Fibroblast of villous mesenchyme (primary cell): ENCODE data around the gene HMCN1. TPM values are rescaled to one million over a fixed set of nuclear protein-coding genes. Genes with fewer than 3 reads are reported as not detected.

Experiments
- DNase-seq: peaks from one replicate; pipeline ENCODE4 v3.0.0-alpha.2; 2010; ENCODE audit warnings: low read depth
- H3K4me3 ChIP-seq: 2 replicates; pipeline ENCODE4 v1.5.1; 2011; ENCODE audit warnings: low read depth, mild to moderate bottlenecking, low read length
- CTCF ChIP-seq: IDR thresholded peaks from 2 replicates; pipeline ENCODE4 v1.5.1; 2012; ENCODE audit warnings: low read depth, mild to moderate bottlenecking, low read length; ENCODE audit not compliant: insufficient read depth
- total RNA-seq: library from RNA; depleted of rRNA; stranded (reverse); fragments of >200 nt; gene quantifications from 2 replicates; pipeline ENCODE4 v1.2.3, GENCODE V29; 2012

The HMCN1 gene
- total RNA-seq, 1 donor: 5.2 TPM

DNA sequence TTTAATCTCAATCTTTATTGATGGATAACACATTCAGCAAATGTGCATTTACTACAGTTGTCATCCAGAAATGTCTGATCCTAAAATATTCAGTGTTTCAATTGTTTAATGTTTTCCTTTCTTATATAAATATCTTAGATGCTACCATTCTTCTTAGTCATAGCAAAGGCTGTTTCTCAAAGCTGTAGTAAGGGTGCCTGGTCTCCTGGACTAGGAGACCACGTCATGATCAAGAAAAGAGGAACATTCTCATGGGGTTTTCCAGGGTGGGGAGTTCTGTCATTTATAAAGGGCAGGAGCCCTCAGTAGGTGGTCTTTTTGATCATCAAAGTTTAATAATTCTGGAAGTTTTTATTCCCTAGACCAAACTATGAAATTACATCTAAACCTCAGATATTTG lies 292.8 kb downstream of the HMCN1 start:
- DNase-seq: no peak
- H3K4me3 ChIP-seq: no peak overlapping the region
- no peak for TF ChIP-seq CTCF

- TF ChIP-seq CTCF: no peak
- no peak overlapping the region for H3K4me3 ChIP-seq
- no peak for DNase-seq
These were observed 293.4 kb downstream of the HMCN1 start for GRCh38 chr1:186027621-186028020.

DNA sequence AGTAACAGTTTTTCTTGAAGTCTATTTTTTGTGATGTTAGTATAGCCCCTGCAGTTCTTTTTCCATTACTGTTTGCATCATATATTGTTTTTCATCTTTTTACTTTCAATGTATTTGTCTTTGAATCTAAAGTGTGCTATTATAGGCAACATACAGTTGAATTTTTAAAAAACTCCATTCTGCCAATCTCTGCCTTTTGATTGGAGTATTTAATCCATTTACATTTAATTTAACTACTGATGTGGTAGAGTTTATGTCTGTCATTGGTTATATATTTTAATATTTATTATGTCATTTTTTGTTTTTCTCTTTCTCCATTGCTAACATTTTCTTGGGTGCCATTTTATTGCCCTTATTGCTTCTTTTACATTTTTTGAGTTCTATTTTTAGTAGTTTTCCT lies 296.3 kb downstream of the HMCN1 start:
- DNase-seq: no peak
- no peak for TF ChIP-seq CTCF
- H3K4me3 ChIP-seq: no peak overlapping the region

- TF ChIP-seq CTCF: no peak
- peak; percentile 63 for DNase-seq
- no peak overlapping the region for H3K4me3 ChIP-seq
These were observed 299.7 kb downstream of the HMCN1 start for GRCh38 chr1:186033847-186034271.

DNA sequence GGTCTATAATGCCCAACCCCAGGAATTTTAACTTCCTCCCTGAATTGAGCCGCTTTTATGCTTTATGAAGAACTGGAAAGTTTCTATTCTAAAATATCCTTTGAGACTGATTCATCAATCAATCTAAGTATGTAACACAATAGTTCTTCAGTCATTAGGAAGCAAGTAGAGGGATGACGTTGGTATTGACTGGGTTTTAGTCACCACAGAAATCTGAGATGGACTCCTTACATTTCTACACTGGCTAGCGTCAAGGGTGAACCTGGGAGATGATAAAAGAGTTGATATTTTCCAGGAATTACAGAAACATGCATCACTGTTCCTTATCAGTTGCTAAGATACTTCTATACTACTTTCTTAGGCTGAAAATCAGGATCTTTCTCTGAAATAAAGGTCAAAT lies 308.0 kb downstream of the HMCN1 start:
- DNase-seq: no peak
- H3K4me3 ChIP-seq: no peak overlapping the region
- TF ChIP-seq CTCF: no peak

GRCh38 chr1:186043296-186043695 lies 309.1 kb downstream of the HMCN1 start:
- no peak overlapping the region for H3K4me3 ChIP-seq
- DNase-seq: no peak
- no peak for TF ChIP-seq CTCF

- H3K4me3 ChIP-seq: no peak overlapping the region
- DNase-seq: no peak
- no peak for TF ChIP-seq CTCF
These were observed 310.0 kb downstream of the HMCN1 start for GRCh38 chr1:186044079-186044685.
